HEK293T (cell line): ENCODE results near the gene SPIRE2.

Experiments used
- ARNT ChIP-seq: fragments of 450-650 bp; IDR thresholded peaks from 2 replicates; pipeline ENCODE4 v1.6.1; 2017; ENCODE audit warnings: mild to moderate bottlenecking
- BHLHE40 ChIP-seq: fragments of 450-650 bp; IDR thresholded peaks from 2 replicates; pipeline ENCODE4 v1.6.1; 2016; ENCODE audit warnings: mild to moderate bottlenecking, moderate library complexity, borderline replicate concordance
- CTBP1 ChIP-seq: fragments of 450-650 bp; IDR thresholded peaks from 2 replicates; pipeline ENCODE4 v1.6.1; 2016; ENCODE audit warnings: borderline replicate concordance
- FOXA1 ChIP-seq: fragments of 450-650 bp; IDR thresholded peaks from 2 replicates; pipeline ENCODE4 v1.6.1; 2016; ENCODE audit warnings: mild to moderate bottlenecking
- FOXK2 ChIP-seq: fragments of 450-650 bp; IDR thresholded peaks from 2 replicates; pipeline ENCODE4 v1.6.1; 2016; ENCODE audit warnings: mild to moderate bottlenecking
- FOXM1 ChIP-seq: fragments of 450-650 bp; IDR thresholded peaks from 2 replicates; pipeline ENCODE4 v1.6.1; 2017; ENCODE audit warnings: mild to moderate bottlenecking, borderline replicate concordance
- HDGF ChIP-seq: fragments of 450-650 bp; IDR thresholded peaks from 2 replicates; pipeline ENCODE4 v1.6.1; 2017; ENCODE audit warnings: antibody characterized with exemption, borderline replicate concordance
- L3MBTL2 ChIP-seq: fragments of 450-650 bp; conservative IDR thresholded peaks from 2 replicates; pipeline ENCODE4 v1.6.1; 2016; ENCODE audit warnings: mild to moderate bottlenecking
- SP1 ChIP-seq: fragments of 450-650 bp; IDR thresholded peaks from 2 replicates; pipeline ENCODE4 v1.6.1; 2017
- SUZ12 ChIP-seq: fragments of 450-650 bp; IDR thresholded peaks from 2 replicates; pipeline ENCODE4 v1.6.1; 2016; ENCODE audit warnings: mild to moderate bottlenecking
- TARDBP ChIP-seq: fragments of 450-650 bp; IDR thresholded peaks from 2 replicates; pipeline ENCODE4 v1.6.1; 2016
- ZNF384 ChIP-seq: fragments of 450-650 bp; IDR thresholded peaks from 2 replicates; pipeline ENCODE4 v1.6.1; 2016

DNA sequence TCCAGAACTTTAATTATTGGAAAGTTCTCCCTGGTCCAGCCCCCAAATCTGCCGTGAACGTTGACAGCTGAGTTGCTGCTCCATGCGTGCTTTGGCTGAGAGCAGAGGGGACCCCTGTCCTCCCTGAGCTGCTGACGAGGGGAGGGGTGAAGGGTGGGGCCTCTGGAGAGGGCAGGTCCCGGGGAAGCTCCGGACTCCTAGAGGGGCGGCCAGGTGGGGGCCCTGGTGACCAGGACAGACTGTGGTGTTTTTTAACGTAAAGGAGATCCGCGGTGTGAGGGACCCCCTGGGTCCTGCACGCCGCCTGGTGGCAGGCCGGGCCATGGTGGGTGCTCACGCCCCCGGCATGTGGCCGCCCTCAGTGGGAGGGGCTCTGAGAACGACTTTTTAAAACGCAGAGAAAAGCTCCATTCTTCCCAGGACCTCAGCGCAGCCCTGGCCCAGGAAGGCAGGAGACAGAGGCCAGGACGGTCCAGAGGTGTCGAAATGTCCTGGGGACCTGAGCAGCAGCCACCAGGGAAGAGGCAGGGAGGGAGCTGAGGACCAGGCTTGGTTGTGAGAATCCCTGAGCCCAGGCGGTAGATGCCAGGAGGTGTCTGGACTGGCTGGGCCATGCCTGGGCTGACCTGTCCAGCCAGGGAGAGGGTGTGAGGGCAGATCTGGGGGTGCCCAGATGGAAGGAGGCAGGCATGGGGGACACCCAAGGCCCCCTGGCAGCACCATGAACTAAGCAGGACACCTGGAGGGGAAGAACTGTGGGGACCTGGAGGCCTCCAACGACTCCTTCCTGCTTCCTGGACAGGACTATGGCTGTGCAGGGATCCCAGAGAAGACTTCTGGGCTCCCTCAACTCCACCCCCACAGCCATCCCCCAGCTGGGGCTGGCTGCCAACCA lies 90.4 kb downstream of the SPIRE2 start, which contains the start of gene MC1R:
- TF ChIP-seq SP1: no peak
- TF ChIP-seq CTBP1: no peak
- TF ChIP-seq ARNT: no peak
- no peak for TF ChIP-seq ZNF384
- TF ChIP-seq FOXM1: no peak
- no peak for TF ChIP-seq SUZ12
- TF ChIP-seq FOXK2: no peak
- TF ChIP-seq HDGF: no peak
- TF ChIP-seq FOXA1: no peak
- TF ChIP-seq BHLHE40: no peak
- TF ChIP-seq L3MBTL2: no peak; the same call in 1 of the 2 replicates
- TF ChIP-seq TARDBP: no peak
